ENCODE results near the gene STYX.
"Not testable (repeated sequence)": the region's sequence is repeated elsewhere in the genome, so short reads cannot be mapped to it uniquely, and the experiment has no call there.

STYX gene

GRCh38 chr14:52727509-52727908 is 2.5 kb upstream of the STYX start:
- DNase-seq (ENCODE audit: low spot score): not testable (repeated sequence)

- DNase-seq (ENCODE audit: low spot score): not testable (repeated sequence)
Observed at GRCh38 chr14:52729035-52729434, 931 bp upstream of the STYX start.

GRCh38 chr14:52729585-52729924 is 411 bp upstream of the STYX start:
- DNase-seq (ENCODE audit: low spot score): no peak

GRCh38 chr14:52730709-52731111 is 744 bp downstream of the STYX start:
- DNase-seq (ENCODE audit: low spot score): no peak

DNA sequence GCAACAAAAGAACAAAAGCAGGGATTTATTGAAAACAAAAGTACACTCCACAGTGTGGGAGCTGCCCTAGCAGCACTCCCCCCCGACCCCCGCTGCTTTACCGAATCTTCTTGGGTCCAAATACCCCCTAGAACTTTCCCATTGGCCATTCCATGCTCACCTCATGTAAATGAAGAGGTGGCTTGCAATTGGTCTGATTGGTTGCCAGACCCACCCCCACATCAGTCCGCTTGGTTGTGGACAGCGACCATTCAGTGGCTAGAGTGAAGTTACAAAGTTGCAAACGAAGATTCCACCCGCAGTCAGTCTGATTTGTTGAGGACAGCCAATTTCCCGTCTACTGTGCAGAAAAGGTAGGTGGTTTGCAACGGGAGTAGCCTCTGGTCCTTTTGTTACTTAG is 3.9 kb downstream of the STYX start:
- DNase-seq (ENCODE audit: low spot score): no peak

DNA sequence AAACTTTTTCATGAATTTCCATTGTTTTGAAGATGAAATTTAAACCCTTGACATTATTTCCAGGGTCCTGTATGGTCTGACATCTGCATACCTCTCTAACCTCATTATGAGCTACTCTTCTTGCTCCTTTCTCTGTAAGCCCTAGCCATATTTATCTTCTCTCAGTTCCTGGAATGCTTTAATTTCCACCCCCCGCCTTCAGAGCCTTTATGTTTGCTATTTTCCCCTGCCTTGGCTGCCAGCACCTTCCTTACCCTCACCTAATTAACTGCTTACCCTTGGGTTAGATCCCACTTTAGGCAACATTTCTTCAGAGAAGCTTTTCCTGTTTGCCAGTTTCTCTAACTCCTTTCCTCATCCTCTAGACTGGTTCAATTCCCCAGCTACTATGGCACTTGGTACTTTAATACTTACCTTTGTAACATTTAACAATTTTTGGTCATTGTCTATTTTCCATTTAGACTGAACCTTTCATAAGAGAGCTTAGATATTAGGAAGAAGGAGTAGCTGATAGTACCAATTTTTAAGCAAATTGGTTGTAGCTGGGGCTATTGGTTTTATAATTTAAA is 6.0 kb downstream of the STYX start:
- DNase-seq (ENCODE audit: low spot score): peak; percentile 27

DNA sequence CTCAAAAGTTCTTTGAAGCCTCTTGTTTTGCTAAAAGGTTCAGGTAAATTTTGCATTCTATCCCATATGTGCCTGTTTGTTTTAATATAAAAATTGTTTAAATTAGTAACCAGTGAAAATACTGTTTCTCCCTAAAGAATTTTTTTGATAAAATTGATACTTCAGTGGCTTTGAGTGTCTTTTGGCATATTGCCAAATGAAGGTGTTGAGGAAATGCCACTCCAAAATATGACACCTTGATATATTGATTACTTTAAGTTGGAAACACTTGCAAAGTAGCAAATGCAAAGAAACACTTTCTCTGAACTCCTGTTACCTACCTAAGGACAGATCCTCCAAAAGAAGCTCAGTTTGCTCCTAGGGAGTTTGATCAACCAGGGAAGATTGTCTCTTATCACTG is 8.4 kb downstream of the STYX start:
- DNase-seq (ENCODE audit: low spot score): no peak

GRCh38 chr14:52740751-52741150 is 10.8 kb downstream of the STYX start:
- DNase-seq (ENCODE audit: low spot score): no peak

DNA sequence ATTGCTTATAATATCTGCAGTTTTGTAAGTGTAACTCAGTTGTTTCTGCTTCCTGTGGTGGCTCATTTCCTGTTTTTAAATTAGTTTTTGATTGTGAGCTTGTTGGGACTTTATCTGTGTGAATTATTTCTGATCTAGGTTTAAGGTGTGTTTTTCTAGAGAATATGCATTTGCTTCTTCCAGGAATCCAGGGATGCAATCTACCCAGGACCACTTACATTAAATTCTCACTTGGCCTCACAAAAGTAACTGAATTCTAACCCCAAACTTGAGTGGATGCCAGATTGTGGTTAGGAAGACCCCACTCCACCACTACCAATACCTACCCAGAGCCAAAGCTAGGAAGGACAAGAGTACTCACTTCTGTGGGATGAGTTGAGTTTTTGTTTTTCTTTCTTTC is 11.9 kb downstream of the STYX start:
- peak; percentile 67 for DNase-seq (ENCODE audit: low spot score)

GRCh38 chr14:52748647-52749292 is 18.8 kb downstream of the STYX start:
- no peak for DNase-seq (ENCODE audit: low spot score)

DNA sequence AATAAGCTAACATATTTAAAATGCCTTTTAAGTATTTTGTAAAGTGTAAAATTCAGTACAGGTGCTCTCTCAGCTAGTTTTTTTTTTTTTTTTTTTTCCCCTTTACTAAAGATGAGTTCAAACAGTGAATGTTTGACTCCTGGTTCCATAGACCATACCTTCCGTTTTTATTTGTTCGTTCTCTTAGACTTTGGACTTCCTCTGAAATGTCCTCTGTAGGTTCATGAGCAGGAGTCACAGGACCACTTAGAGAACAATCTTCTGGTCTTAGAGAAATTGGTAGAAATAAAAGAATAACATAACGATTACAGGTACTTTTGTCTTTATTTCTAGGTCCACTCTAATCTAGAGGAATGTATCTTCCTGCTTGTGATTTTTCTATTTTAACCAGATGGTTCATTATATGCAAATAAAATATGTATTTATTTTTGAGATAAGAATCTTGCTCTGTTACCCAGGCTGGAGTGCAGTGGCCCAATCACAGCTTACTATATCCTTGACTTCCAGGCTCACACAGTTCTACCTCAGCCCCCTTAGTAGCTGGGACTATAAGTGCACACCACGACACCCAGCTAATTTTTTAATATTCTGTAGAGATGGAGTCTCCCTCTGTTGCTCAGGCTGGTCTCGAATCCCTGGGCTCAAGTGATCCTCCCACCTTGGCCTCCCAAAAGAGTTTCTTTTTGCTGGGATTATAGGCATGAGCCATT is 25.8 kb downstream of the STYX start:
- no peak for DNase-seq (ENCODE audit: low spot score)

DNA sequence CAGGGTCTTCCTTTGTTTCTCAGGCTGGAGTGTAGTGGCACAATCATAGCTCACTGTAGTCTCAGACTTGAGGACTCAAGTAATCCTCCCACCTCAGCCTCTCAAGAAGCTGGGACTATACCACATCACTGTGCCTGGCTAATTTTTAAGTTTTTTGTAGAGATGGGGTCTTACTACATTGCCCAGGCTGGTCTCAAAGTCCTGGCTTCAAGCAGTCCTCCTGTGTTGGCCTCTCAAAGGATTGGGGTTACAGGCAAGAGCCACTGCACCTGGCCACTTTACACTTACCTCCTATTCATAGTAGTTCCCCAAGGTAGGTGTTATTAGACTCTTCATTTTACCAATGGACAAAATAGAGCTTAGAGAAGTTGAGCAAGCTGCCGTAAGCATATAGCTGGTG is 29.2 kb downstream of the STYX start:
- DNase-seq (ENCODE audit: low spot score): no peak

GRCh38 chr14:52762923-52763322 is 33.0 kb downstream of the STYX start:
- DNase-seq (ENCODE audit: low spot score): not testable (repeated sequence)

DNA sequence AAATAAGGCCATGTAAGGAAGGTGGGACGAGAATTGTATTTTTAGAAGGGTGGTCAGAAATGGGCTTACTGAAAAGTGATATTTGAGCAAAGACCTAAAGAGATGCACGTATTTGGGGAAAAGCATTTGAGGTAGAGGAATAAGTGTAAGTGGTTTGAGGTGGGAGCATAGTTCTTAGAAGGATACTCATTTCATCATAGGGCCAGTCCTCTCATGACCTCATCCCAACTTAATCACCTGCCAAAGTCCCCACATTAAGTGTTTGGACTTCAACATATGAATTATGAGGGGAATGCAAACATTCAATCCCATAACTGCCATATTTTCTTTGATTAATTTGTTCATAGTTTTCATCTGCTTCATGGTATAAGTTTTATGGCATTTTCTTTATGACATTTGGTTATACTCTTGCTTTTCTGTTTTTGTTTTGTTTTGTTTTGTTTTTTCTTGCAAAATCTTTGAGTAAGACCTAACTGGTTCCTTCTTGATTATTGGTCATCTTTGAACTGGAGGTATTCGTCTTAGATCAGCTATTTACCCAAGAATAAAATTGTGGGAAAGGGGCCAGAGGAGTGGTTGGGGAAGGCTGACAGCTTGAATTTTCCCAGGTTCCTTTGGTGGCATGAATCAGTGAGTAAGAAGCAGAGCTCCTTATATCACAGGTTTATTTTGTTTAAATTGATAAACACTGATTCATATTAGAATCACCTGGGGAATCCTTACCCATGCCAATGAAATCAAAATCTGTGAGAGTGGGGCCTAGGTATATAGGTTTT is 37.3 kb downstream of the STYX start:
- no peak for DNase-seq (ENCODE audit: low spot score)

DNA sequence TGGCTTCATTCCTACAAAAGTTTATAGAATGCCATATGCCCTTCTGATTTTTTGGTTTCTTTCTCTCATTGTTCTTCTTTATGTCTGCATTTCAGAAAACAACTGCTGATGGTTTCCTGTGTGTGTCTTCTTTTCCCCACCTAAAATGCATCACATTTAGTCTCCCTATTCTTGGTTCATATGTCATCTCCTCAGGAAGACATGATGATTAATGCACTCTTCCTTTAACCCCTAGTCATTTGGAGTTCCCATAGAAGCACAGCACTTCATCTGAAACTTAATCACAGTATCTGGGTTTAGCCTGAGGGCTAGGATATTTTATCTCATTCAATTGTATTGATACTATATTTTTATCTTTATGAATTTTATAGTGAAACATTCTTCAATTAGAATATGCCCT is 39.9 kb downstream of the STYX start:
- DNase-seq (ENCODE audit: low spot score): no peak

DNA sequence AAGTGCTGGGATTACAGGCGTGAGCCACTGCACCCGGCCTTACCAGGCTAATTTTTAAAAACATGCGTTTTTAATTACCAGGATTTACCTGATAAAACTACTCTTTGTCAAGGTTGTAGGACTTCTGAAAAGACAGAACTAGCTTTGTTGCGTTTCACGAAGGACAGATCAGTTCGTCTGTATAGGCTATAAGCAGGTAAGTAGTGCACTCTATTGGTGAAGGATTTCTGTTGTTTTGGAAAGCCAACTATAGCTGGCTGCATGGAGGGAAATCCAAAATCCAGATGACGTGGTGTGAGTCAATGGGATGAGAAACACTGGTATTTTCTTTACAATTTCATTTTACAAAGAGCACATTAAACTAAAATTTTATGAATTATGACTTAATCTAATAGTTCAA is 46.9 kb downstream of the STYX start:
- no peak for DNase-seq (ENCODE audit: low spot score)

- no peak for DNase-seq (ENCODE audit: low spot score)
Observed at GRCh38 chr14:52778702-52779101, 48.7 kb downstream of the STYX start.

DNA sequence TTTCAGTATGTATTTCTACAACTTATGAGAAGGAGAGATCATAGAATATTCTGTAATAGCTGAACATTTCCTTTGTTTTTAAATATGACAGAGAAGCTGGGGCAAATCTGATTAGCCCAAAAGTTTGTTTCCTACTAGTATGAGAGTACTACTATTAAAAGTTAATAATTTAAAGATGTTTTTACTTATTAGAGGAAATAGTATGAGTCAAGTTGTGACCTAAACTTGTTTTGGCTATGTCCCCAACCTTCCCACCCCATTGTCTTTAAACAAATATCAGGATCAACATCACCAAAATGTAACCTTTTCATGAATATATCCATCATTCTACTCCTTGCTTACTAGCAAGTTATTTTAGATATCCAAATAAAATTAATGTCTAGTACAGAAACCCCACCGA is 50.9 kb downstream of the STYX start:
- no peak for DNase-seq (ENCODE audit: low spot score)

DNA sequence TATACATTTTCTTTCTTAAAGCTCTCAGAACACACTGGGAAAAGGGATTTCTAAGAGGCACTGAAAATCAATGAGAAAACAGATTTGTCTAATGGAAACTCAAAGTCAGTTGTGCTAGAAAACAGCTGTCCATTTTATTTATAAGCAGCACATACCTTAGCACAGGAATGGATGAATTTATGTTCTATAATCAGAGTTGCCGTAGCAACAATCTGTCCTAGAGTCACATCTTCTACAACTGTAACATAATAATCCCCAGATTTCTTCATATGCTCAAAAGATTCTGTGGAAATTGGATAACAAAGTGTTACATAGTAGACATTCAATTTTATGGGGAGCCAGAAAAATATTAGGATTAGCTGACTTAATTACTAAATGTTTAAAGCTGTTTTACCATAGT is 51.7 kb downstream of the STYX start:
- DNase-seq (ENCODE audit: low spot score): no peak

- no peak for DNase-seq (ENCODE audit: low spot score)
Observed at GRCh38 chr14:52783206-52783605, 53.2 kb downstream of the STYX start.

GRCh38 chr14:52786887-52787286 is 56.9 kb downstream of the STYX start:
- no peak for DNase-seq (ENCODE audit: low spot score)

DNA sequence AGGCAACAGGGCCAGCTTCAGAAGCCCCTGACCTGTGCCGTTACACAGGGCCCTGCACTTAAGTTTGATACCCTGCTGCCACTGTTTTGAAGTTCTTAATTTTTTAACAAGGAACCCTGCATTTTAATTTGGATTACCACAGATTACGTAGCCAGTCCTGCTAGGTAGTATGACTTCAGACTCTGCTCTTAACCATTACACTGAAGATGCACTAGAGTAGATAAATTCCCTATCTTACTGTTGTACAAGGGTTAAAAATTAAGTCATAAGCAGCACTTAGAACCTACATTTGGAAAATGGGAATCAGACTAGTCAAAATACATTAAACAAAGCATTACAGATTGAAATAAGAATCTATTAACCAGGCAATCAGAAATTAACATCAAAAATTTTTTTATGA is 59.2 kb downstream of the STYX start:
- DNase-seq (ENCODE audit: low spot score): no peak
